Uterus (tissue), 2 donors: ENCODE measurements around the gene TMEM41A.

ENCODE experiments used
- CTCF ChIP-seq, 4 experiments: fragments of 200-600 bp in 2 of 4; fragments of 450-650 bp in 2 of 4; sonication (generic) in 2 of 4; IDR thresholded peaks; one replicate each; pipeline ENCODE4 v1.5.1; 2016 to 2019; ENCODE audit warnings: antibody characterized with exemption in 4 of 4, mild to moderate bottlenecking in 2 of 4, moderate library complexity in 1 of 4
- POLR2A ChIP-seq, 2 donors: fragments of 450-650 bp; IDR thresholded peaks; one replicate each; pipeline ENCODE4 v1.6.1; 2016; ENCODE audit warnings: antibody characterized with exemption in 2 of 2, mild to moderate bottlenecking in 1 of 2, moderate library complexity in 1 of 2

GRCh38 chr3:185460309-185460708, 38.5 kb downstream of the TMEM41A start:
- TF ChIP-seq CTCF (IDR thresholded peaks at IDR 0.05) (no peak), POLR2A (IDR thresholded peaks at IDR 0.05) (no peak)
